ENCODE results near the gene ACCS.

ACCS gene
- 16.4 to 22.4 reads per million in 2 donors for total RNA-seq

GRCh38 chr11:44065841-44066731 lies at the start of gene ACCS:
Gene ACCS (plus strand): TSS chr11:44066270. CDS start chr11:44067628, 1,358 bp downstream.
- DNase-seq = peak; percentile 80

- no peak for DNase-seq
Observed at GRCh38 chr11:44016546-44017442, 49.3 kb upstream of the ACCS start.

- no peak for DNase-seq
Observed at GRCh38 chr11:44017443-44018126, 48.5 kb upstream of the ACCS start.

- DNase-seq = no peak
Observed at GRCh38 chr11:44018127-44018521, 47.9 kb upstream of the ACCS start.

- no peak for DNase-seq
Observed at GRCh38 chr11:44018829-44019228, 47.2 kb upstream of the ACCS start.

GRCh38 chr11:44024977-44025376 lies 41.1 kb upstream of the ACCS start:
- no peak for DNase-seq

GRCh38 chr11:44025727-44026126 lies 40.3 kb upstream of the ACCS start:
- no peak for DNase-seq

- DNase-seq = no peak
Observed at GRCh38 chr11:44028401-44028800, 37.7 kb upstream of the ACCS start.

GRCh38 chr11:44028816-44029506 lies 37.1 kb upstream of the ACCS start:
- no peak for DNase-seq

GRCh38 chr11:44029507-44029845 lies 36.6 kb upstream of the ACCS start:
- no peak for DNase-seq

GRCh38 chr11:44029977-44030911 lies 35.8 kb upstream of the ACCS start:
- no peak for DNase-seq

GRCh38 chr11:44030996-44031395 lies 35.1 kb upstream of the ACCS start:
- DNase-seq = no peak

GRCh38 chr11:44031549-44031948 lies 34.5 kb upstream of the ACCS start:
- no peak for DNase-seq

- DNase-seq = no peak
Observed at GRCh38 chr11:44032299-44033085, 33.6 kb upstream of the ACCS start.

- DNase-seq = no peak
Observed at GRCh38 chr11:44033411-44033850, 32.6 kb upstream of the ACCS start.

- no peak for DNase-seq
Observed at GRCh38 chr11:44033856-44034255, 32.2 kb upstream of the ACCS start.

- DNase-seq = no peak
Observed at GRCh38 chr11:44034639-44035038, 31.4 kb upstream of the ACCS start.

- DNase-seq = no peak
Observed at GRCh38 chr11:44036811-44037657, 29.0 kb upstream of the ACCS start.

- no peak for DNase-seq
Observed at GRCh38 chr11:44037658-44037998, 28.4 kb upstream of the ACCS start.

- no peak for DNase-seq
Observed at GRCh38 chr11:44043157-44043556, 22.9 kb upstream of the ACCS start.

Measured in activated gamma-delta T cell (primary cell).